Panc1 (cell line): ENCODE results near the gene NPPA. TPM values are rescaled to one million over a fixed set of nuclear protein-coding genes. Genes with fewer than 3 reads are reported as not detected.

Source experiments
- ATAC-seq: fragments of 200-7000 bp; cut with Tn5 transposase; 2 replicates; pipeline ENCODE4 v1.9.1; 2020; ENCODE audit warnings: mild to moderate bottlenecking, moderate library complexity
- BruUV-seq: library from RNA; stranded (reverse); fragments of 400-500 nt; replicated peaks from 2 replicates; lab custom pipeline; 2021; lab: Mats Ljungman, UMichigan
- CTCF ChIA-PET: fragments of 300-600 bp; sonication (Branson Sonifier 250); formaldehyde crosslinking; loops from one replicate; lab custom pipeline; 2022; ENCODE audit warnings: antibody characterized with exemption; lab: Charles Lee
- POLR2A ChIA-PET: fragments of 300-600 bp; sonication (Branson Sonifier 250); formaldehyde crosslinking; loops from one replicate; lab custom pipeline; 2022; ENCODE audit warnings: antibody characterized with exemption; lab: Charles Lee
- DNase-seq: peaks from one replicate; pipeline ENCODE4 v3.0.0-alpha.2; 2010; ENCODE audit warnings: low read depth, low spot score
- H3K27ac ChIP-seq: 2 replicates; pipeline ENCODE4 v1.5.1; 2011; ENCODE audit warnings: mild to moderate bottlenecking, low read length, inconsistent platforms
- H3K27me3 ChIP-seq: fragments of 200-500 bp; sonication (Bioruptor generic); 2 replicates; pipeline ENCODE4 v1.6.0; 2014; ENCODE audit warnings: low read length, inconsistent platforms; ENCODE audit not compliant: control insufficient read depth, insufficient read depth
- H3K36me3 ChIP-seq: fragments of 200-500 bp; sonication (Bioruptor generic); 2 replicates; pipeline ENCODE4 v1.5.1; 2014; ENCODE audit warnings: inconsistent platforms, mild to moderate bottlenecking, low read length, moderate library complexity; ENCODE audit not compliant: control insufficient read depth, insufficient read depth
- H3K4me1 ChIP-seq: 2 replicates; pipeline ENCODE4 v1.5.1; 2011; ENCODE audit warnings: inconsistent platforms, mild to moderate bottlenecking, low read length, moderate library complexity; ENCODE audit not compliant: control insufficient read depth, insufficient read depth
- H3K4me3 ChIP-seq, 2 experiments: 2 replicates each; pipeline ENCODE4 v1.5.1; 2011 to 2012; ENCODE audit warnings: low read depth in 2 of 2, low read length in 2 of 2, mild to moderate bottlenecking in 2 of 2, inconsistent platforms in 1 of 2, moderate library complexity in 1 of 2
- H3K9me3 ChIP-seq: fragments of 200-500 bp; sonication (Bioruptor generic); 2 replicates; pipeline ENCODE4 v1.5.1; 2014; ENCODE audit warnings: low read depth, mild to moderate bottlenecking, inconsistent platforms, low read length, moderate library complexity; ENCODE audit not compliant: control insufficient read depth, insufficient read depth
- CTCF ChIP-seq: fragments of 450-650 bp; IDR thresholded peaks from 2 replicates; pipeline ENCODE4 v1.5.1; 2017; ENCODE audit warnings: mild to moderate bottlenecking
- POLR2AphosphoS5 ChIP-seq: IDR thresholded peaks from 2 replicates; pipeline ENCODE4 v1.6.1; 2012; ENCODE audit warnings: mild to moderate bottlenecking, low read depth, low read length, moderate library complexity
- REST ChIP-seq, 2 experiments: IDR thresholded peaks; 2 replicates each; pipeline ENCODE4 v1.6.1; 2011 to 2012; ENCODE audit warnings: low read depth in 2 of 2, control low read depth in 1 of 2, low read length in 1 of 2, mild to moderate bottlenecking in 1 of 2, moderate library complexity in 1 of 2; ENCODE audit not compliant: insufficient read depth in 1 of 2
- SIN3A ChIP-seq: IDR thresholded peaks from 2 replicates; pipeline ENCODE4 v1.6.1; 2012; ENCODE audit warnings: low read depth, mild to moderate bottlenecking, low read length, moderate library complexity, borderline replicate concordance; ENCODE audit not compliant: insufficient read depth
- TCF7L2 ChIP-seq: IDR thresholded peaks from 2 replicates; pipeline ENCODE4 v1.6.1; 2011; ENCODE audit warnings: mild to moderate bottlenecking, low read depth, low read length, inconsistent platforms
- in situ Hi-C: cut with HindIII; loops from 2 replicates; pipeline ENCODE4 v1.10.0; 2016; ENCODE audit warnings: low sequenced_read_pairs, low pct_unique_long_range_greater_than_20kb
- intact Hi-C: fragments of 100-400 bp; cut with micrococcal nuclease; formaldehyde crosslinking; loops from one replicate; pipeline ENCODE4 v1.10.0; 2022; ENCODE audit not compliant: unreplicated experiment
- total RNA-seq: library from RNA; stranded (reverse); gene quantifications from one replicate; pipeline ENCODE4 v1.2.1, GENCODE V29; 2021; ENCODE audit not compliant: unreplicated experiment

The NPPA gene
- total RNA-seq, 1 experiment from 2014 or later: not detected

GRCh38 chr1:11886986-11887665, 39.5 kb upstream of the NPPA start:
- in situ Hi-C loops (no loop called here), intact Hi-C loops (no loop called here)
- Histone ChIP-seq H3K36me3 (no peaks in the 10 kb centered on the region), H3K9me3 (no peaks in the 10 kb centered on the region), H3K27me3 (no peaks in the 10 kb centered on the region), H3K4me3 (no peak overlapping the region), H3K27ac (no peak overlapping the region), H3K4me1 (no peaks in the 10 kb centered on the region)
- POLR2A ChIA-PET: interaction anchor here (0.8 to 1.1 kb wide), 2 partner anchors 22 to 40 kb away, joined by 3 to 6 read pairs; no protein-coding TSS in a partner anchor
- DNase-seq: no peak
- BruUV-seq: no TSS peak
- CTCF ChIA-PET: no interaction called here
- TF ChIP-seq SIN3A (no peak), POLR2AphosphoS5 (no peak), CTCF (no peak), TCF7L2 (no peak), REST (IDR thresholded peaks at IDR 0.05; ENCODE audit: insufficient read depth in 1 of 2, low read depth in 2 of 2, low read length in 1 of 2) (no peak)
- no peak for ATAC-seq

GRCh38 chr1:11885916-11886315, 38.3 kb upstream of the NPPA start:
- BruUV-seq: no TSS peak
- H3K4me1 ChIP-seq: no peaks in the 10 kb centered on the region
- no peak for DNase-seq
- H3K4me3 ChIP-seq: no peak overlapping the region
- in situ Hi-C loops: no loop called here
- H3K36me3 ChIP-seq: no peaks in the 10 kb centered on the region
- ATAC-seq: no peak
- H3K9me3 ChIP-seq: no peaks in the 10 kb centered on the region
- ChIA-PET CTCF (no interaction called here), POLR2A (no interaction called here)
- H3K27ac ChIP-seq: no peak overlapping the region
- intact Hi-C loops: no loop called here
- no peaks in the 10 kb centered on the region for H3K27me3 ChIP-seq
- no peak for TF ChIP-seq CTCF
- TF ChIP-seq REST (IDR thresholded peaks at IDR 0.05; ENCODE audit: insufficient read depth in 1 of 2, low read depth in 2 of 2, low read length in 1 of 2): no peak
- no peak for TF ChIP-seq SIN3A
- TF ChIP-seq TCF7L2: no peak
- no peak for TF ChIP-seq POLR2AphosphoS5
